ENCODE data around the gene ALOX15.
"Not testable (repeated sequence)": the region's sequence is repeated elsewhere in the genome, so short reads cannot be mapped to it uniquely, and the experiment has no call there.

ALOX15 gene

GRCh38 chr17:4592240-4593005 is 49.1 kb downstream of the ALOX15 start:
- DNase-seq (ENCODE audit: low read depth): no peak

- no peak for DNase-seq (ENCODE audit: low read depth)
Measured at GRCh38 chr17:4591529-4591928, 49.9 kb downstream of the ALOX15 start.

DNA sequence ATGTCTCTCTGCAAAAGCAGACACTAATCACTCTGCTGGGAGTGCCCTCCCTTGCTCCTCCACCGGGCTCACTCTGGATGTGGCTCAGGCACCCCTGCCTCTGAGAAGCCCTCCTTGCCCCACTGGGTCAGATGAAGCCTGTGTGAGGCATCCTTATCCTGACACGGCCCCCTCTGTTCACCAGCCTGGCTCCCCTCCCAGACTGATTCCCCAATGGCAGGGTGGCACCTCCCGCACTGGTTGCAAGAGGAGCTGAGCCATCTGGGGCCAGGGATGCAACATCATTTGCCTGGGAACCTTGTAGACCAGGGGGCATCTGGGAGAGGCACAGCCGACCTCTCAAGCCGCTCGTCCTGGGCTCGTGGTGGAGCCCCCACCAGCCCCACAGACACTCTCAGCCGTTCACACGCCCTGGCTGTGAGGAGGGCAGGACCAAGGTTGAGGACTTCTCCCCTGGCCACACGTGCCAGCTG is 50.5 kb downstream of the ALOX15 start:
- DNase-seq (ENCODE audit: low read depth): no peak

- not testable (repeated sequence) for DNase-seq (ENCODE audit: low read depth)
Measured at GRCh38 chr17:4590042-4590441, 51.4 kb downstream of the ALOX15 start.

GRCh38 chr17:4588898-4589625 is 52.4 kb downstream of the ALOX15 start:
- no peak for DNase-seq (ENCODE audit: low read depth)

GRCh38 chr17:4588391-4588790 is 53.1 kb downstream of the ALOX15 start:
- no peak for DNase-seq (ENCODE audit: low read depth)

GRCh38 chr17:4587803-4588202 is 53.7 kb downstream of the ALOX15 start:
- no peak for DNase-seq (ENCODE audit: low read depth)

DNA sequence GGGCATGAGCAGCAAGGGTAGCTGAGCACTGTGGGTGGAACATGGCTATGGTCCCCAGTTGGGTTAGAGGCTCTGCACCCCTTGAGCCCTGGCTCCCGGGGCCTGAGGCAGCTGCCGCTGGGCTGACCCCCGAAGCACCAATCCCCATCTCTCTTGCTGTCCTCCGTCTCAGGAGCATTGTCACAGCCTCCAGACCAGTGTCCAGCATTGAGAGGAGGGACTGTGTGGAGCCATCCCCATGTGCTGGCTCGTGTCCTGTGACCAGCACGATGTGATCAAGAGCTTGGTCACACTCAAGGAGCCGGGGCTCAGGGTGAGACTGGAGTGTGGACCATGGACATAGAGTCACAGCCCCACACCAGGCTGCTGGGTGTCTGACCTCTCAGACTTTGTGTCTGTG is 54.3 kb downstream of the ALOX15 start:
- no peak for DNase-seq (ENCODE audit: low read depth)

- no peak for DNase-seq (ENCODE audit: low read depth)
Measured at GRCh38 chr17:4586043-4586442, 55.4 kb downstream of the ALOX15 start.

- DNase-seq (ENCODE audit: low read depth): no peak
Measured at GRCh38 chr17:4585638-4585994, 55.9 kb downstream of the ALOX15 start.

DNA sequence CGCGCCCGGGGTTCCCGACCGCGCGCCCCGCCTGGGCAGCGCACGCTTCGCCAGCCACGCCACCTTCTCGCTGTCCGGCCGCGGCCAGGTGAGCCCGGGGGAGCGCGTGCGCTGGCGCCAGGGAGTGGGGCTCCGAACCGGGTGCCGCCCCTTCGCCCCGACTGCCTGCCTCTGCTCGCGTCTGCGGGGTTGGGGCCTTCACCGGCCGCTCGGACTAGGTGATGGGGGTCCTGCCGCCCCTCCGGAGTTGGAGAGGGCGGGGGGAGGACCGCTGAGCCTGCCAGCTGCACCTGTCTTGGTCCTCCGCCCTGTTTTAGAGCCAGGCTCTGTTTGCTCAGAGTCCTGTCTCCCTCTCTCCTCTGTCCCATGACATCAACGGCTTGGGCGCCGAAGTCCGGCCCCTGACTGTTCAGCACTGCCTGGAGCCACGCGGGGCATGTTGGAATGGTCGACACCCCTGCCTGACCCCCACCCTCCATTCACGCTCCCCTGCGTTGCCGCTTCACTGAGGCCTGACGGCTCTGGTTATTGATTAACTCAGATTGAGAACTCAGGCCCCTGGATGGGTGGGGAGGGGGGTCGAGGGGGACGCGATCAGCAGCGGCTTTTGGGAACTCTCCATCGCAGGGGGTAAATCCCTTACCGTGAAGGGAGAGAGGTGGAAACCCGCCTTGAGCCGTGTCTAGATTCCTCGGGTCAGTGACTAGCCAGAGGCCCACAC is 56.4 kb downstream of the ALOX15 start:
- DNase-seq (ENCODE audit: low read depth): no peak

GRCh38 chr17:4584101-4584916 is 57.2 kb downstream of the ALOX15 start, which contains the start of gene SMTNL2:
Gene SMTNL2 (plus strand): TSS chr17:4584529. CDS start chr17:4584606, 77 bp downstream.
- no peak for DNase-seq (ENCODE audit: low read depth)

DNA sequence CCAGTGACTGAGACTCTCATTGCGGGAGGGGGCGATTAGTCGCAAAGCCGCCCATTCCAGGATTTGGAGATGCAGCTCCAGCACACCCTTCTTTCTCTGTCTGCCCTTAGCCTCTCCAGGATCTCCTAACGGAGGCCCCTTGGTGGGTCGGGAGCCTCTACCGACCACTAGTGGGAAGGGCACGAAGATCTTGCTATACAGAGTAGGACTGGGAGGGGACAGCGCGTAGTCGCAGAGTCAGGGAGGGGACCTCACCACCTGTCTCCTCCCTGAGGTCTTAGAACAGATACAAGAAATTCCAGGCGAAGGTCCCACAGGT is 57.7 kb downstream of the ALOX15 start:
- DNase-seq (ENCODE audit: low read depth): no peak

DNA sequence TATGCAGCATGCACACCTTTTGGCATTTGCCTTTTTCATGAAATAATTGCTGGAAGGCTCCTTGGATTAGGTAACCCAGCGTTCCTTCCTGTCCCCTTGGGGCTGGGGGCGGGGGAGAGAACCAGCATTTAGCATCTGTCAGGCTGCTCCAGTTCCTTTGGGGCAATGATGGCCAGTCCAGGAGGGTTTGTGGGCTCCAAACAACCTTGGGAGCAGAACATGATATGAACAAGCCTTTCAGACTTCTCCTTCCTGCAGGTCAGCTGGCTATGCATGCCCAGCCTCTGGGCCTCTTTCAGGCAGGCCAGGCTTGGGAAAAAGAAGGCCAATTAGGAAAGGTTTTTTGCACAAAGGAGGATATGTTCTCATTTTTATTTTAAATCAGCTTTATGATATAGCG is 58.3 kb downstream of the ALOX15 start:
- no peak for DNase-seq (ENCODE audit: low read depth)

- no peak for DNase-seq (ENCODE audit: low read depth)
Measured at GRCh38 chr17:4582691-4583090, 58.8 kb downstream of the ALOX15 start.

DNA sequence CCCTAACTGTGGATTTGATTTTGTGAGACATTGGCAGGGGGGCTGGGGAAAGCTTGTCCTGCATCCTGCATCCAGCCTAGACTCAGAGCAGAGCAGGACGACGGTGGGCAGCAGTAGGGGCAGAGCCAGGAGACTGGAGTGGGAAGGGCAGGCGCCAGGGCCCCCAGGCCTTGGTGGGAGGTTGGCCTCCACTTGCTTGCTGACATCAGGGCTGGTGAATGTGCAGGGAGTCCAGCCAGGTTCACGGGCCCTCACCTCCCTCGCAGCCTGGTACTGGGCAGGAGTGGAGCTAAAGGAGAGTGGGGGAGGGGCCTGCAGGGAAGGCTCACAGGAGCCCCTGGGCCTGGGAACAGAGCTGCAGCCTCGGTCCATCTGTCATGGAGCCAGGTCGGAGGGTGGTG is 59.4 kb downstream of the ALOX15 start:
- no peak for DNase-seq (ENCODE audit: low read depth)
